ENCODE data around the gene RAPGEF6.
A peak's percentile ranks its signal among the peaks of the same experiment; 100 is the strongest.
"Not testable (repeated sequence)": the region's sequence is repeated elsewhere in the genome, so short reads cannot be mapped to it uniquely, and the experiment has no call there.

The RAPGEF6 gene

DNA sequence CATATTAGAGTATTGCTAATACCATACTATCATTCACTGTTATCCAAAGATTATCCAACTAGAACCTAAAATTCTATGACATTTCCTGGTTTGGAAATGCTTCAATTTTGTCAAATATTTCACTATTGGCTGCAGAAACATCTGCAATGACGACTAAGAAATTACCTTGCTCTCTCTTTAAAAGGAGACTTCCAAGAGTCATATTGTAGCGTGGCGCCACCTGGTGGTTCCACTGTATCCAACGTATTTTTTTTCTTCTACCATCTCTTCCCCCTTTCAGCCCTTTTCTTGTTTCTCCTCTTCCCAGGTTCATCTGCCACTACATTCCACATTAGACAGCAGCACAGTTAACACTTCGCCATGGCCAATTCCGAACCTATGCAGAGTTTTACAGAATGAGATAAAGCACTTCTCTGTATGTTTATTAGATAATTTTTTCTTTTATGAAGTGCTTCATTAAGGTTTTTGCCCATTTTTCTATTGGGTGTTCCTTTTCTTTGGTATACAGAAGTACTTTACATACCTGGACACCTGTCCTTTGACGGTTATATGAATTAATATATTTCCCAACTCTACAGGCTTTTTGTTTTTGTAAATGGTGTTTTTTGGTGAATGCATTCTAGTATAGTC lies 217.7 kb downstream of the RAPGEF6 start:
- no peak for DNase-seq

DNA sequence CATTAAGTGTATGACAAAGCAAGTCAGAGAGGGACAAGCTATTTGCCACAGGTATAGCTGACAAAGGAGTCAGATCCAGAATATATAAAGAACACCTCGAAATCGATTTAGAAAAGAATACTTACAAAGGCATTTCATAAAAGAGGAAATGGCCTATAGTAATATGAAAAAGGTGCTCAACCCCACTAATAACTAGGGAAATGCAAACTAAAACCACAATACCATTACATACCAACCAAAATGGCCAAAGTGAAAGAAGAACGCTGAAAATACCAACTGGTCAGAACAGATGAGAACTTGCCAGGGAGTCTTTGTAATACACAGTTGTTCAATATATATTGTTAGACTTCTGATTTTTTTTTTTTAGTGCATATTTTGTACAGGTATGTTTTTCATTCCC lies 218.3 kb downstream of the RAPGEF6 start:
- no peak for DNase-seq

DNA sequence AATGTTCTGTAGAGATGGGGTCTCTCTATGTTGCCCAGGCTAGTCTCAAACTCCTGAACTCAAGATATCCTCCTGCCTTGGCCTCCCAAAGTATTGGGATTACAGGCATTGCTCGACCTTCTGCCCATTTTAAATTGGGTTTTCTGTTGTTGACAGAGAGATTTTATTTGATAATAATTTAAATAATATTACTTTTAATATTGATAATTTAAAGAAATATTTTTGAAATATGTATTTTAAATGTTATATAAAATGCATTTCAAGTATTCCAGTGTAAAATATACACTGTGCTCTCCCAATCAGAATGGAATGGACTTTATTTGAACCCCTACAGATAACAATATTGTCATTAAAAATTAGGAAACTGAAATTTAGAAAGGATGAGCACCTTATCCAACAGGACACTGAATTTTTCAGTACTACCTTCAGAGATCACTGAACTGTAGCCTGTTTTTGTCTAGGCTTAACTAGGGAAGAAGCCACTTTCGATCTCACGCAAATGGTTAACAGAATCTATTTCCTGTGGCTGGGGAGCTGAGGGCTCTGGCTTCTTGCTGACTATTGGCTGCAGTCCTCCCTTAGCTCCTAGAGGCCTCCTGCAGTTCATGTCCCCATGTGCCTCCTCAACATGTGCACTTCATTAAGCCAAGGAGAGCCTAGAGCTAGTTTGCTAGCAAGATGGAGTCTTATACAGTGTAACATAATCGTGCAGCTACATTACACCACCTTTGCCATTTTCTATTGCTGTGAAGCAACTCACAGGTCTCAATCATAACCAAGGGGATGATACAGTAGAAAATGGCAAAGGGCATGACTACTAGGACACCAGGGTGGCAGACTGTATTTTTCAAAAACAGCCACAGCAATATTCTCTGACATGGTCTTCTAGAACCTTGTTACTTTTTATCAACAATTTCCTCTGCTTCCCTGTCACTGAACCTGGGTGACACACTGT lies 221.1 kb downstream of the RAPGEF6 start:
- no peak for DNase-seq

DNA sequence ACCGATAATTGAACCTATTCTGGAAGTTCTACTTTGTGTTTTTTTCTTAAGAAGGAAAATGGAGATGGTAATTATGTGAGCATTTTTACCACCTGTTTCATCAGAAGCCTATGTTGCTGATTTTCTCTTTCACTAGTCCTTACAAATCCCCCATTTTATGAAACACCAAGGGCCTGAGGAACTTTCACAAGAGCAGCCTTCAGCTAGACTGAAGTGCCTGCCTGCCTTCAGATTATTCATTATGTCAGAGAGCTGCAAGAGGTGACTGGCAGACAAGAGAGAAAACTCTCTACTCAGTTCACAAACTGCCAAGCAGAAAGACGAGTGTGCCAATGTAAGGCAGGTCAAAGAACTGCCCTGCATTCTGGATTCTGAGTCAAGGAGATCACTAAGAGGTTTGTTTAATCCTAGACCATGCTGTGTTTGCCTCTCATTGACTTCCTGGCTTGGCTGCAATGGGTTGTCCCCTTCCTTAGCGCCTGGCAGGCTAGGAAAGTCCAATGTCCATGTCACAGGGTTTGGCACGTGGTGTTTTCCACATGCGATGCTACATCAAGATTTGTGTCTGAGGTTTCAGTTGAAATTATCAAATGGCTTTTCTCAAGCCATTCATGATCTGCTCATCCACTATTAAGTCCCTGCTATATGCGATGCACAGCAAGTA lies 227.9 kb downstream of the RAPGEF6 start:
- no peak for DNase-seq

DNA sequence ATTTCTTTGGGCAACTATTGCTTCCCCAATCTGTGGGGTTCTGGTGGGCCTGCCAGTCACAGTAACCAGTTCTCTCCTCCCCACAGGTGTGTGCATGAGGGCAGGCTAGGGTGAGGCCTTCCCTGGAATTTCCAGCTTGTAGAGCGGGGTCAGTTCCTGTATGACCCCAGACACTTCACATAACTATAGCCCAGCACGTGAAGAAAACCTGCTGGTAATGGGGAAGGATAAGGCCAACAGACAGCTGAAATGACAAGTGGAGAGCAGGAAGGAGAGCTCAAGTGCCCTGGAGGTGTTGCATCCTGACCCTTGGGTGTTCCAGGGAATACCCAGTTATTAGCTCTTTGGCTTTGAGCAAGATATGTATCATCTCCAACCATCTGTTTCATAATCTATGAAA lies 229.0 kb downstream of the RAPGEF6 start:
- DNase-seq: no peak

DNA sequence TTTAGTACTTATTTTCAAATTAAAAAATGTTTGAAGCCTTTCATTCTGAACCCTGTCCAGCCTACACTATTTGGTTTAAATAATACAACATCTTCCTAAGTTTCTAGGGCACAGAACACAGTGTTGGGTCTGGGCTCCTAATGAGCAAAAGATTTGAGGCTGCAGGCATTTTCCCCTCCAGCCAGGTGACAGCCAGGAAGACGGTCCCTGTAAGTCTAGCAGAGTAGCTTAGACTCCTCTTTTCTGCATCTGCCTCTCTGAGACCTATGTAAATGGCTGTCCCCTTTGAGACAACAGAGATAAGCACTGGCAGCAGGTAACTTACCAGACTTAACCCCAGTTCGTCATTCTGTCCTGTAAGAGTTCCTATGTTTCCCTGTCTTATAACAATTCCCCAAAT lies 229.4 kb downstream of the RAPGEF6 start:
- DNase-seq: no peak

DNA sequence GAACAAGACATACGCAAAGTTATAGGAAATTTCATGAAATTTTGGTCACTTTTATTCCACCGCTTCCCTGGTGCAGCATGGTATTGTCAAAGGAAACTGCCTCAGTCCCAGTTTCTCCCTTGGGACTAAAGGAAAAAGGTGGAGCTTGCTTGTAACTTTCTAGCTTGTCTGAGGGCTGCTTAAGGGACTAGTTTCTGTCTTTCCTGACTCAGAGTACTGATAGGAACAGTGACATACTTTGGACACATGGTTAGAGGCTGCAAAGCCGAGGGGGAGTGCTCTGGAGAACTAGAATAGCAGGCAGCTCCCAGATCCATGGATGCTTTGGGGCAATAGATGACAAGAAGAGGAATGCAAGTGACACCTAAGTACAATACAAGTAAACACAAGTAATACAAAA lies 234.4 kb downstream of the RAPGEF6 start:
- DNase-seq: no peak

DNA sequence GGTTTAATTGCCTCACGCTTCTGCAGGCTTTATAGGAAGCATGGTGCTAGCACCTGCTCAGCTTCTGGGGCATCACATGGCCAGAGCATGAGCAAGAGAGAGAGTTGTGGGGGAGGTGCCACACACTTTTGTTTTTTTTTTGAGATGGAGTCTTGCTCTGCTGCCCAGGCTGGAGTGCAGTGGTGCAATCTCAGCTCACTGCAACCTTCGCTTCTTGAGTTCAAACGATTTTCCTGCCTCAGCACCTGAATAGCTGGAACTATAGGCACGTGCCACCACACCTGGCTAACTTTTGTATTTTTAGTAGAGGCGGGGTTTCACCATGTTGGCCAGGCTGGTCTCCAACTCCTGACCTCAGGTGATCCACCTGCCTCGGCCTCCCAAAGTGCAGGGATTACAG lies 236.0 kb downstream of the RAPGEF6 start:
- not testable (repeated sequence) for DNase-seq

DNA sequence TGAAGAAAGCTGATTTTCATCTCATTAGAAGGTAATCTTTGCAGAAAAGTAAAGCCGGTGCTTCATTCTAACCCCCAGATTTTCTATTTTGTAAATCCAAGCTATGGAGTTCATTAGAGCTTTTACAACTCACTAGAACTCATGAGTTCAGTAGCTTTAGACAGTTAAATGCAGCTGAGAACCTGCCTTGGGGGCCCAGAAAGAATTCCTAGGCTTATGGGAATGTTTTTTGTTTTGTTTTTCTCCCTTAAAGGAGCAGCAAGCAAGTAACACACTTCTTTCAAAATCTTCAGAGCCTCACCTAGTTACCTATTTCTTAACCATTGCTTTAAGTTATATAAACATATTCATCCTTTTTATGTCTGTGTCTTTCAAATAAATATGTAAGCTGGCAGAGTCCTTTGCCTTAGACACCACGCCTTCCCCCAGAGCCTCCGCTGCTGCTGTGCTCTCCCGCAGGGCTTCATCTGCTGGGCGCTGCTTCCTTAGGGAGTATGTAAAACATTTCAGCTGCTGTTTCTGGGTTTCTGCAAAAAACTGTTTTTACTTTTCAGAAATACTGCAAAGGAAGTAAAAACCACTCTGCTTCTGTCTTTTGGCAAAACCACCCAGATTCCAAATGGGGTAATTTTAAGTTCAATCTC lies 238.3 kb downstream of the RAPGEF6 start:
- no peak for DNase-seq

DNA sequence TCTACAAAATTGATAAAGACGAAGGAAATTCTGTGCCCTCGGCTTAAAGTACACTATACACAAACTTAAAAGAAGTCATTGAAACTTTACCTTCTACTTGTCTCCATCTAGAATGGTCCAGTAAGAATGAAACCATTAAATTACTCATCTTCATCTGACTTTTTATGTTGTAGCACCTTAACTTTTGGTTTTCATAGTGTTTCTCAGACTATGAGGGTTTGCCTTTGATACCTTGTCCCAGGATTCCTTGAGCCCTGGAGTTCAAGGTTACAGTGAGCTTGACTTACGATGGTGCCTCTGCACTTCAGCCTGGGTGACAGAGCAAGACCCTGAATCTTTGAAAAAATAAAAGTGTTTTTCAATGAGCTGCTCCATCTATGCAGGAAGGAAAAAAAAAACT lies 239.0 kb downstream of the RAPGEF6 start:
- no peak for DNase-seq

DNA sequence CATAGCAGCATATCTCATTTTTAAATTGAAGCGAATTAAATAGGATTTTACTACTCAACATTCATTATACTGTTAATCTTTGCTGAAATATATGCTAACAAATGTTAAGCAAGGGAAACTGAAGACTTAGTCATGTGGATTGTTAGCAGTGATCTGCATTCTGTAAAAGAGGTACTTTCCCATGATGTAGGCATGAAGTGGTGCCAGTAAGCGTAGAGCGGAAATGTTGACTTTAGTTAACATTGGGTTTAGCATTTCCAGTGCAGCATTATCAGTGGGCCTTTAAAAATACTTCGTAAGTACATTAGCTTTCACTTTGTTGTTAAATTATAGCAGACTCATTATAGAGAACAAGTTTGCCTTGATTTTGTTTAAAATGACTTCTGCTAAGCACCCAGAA lies 240.9 kb downstream of the RAPGEF6 start:
- DNase-seq: no peak

DNA sequence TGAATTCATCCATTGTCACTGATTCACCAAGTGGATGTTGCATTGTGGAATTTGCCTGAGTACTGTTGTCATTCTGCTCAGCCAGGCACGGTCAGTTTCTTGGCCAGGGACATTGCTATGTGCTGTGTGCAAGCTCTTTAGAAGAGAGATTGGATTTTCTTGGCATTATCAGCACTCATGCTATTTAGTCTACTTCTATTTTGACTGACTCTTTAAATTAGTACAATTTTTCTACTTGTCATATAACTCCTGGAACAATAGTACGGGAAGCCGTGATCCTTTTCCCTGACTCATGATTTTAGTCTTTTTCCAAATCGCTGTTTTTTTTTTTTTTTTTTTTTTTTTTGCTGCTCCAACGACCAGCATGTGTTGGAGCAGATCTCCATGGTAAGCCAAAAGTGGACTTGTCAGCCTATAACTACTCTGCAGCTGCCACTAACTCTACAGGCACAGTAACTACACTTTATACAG lies 241.5 kb downstream of the RAPGEF6 start:
- DNase-seq: no peak

DNA sequence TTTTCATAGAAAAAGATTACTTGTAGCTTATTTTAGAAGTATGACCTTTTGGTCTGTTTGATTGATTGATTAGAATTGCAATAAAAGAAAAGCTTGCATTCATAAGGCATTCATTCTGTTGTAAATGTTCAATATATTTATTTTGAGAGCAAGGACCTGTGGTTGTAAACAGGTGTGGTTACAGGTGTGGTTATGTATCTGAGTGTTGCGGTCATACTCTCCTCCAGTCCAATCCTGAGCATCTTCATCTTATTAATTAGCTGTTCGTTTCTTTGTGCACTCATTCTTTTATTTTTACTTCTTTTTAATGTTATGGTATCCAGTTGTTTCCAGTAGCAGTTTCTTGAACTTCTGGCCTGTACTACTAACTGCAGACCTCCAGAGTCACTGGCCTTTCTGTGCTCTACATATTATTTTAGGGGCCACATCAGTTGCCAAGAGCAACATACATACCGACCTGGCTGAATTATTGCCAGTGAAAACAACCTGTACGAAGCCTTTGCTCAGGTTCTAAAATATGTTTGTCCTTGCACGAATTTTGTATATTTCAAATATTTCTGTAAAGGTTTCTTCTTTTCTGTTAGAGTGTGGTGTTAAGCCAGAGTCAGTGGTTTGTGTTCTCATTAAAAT lies 242.4 kb downstream of the RAPGEF6 start:
- no peak for DNase-seq

DNA sequence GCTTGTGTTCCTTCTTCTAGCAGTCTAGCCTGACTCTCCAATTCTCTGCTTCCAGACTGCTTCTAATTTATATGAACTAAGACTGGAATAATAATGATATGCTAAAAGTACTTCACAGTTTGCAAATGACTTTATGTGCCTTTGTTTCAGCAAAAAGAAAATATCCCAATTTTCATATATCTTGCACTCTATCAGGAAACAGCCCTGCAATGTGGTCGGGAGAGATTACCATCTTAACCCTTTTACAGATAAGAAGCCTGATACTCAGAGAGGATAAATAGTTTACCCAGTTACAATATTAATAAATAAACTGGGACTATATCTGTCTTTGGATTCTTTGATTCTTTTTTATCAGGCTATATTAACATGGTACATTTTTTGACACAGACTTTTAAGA lies 245.2 kb downstream of the RAPGEF6 start:
- no peak for DNase-seq

DNA sequence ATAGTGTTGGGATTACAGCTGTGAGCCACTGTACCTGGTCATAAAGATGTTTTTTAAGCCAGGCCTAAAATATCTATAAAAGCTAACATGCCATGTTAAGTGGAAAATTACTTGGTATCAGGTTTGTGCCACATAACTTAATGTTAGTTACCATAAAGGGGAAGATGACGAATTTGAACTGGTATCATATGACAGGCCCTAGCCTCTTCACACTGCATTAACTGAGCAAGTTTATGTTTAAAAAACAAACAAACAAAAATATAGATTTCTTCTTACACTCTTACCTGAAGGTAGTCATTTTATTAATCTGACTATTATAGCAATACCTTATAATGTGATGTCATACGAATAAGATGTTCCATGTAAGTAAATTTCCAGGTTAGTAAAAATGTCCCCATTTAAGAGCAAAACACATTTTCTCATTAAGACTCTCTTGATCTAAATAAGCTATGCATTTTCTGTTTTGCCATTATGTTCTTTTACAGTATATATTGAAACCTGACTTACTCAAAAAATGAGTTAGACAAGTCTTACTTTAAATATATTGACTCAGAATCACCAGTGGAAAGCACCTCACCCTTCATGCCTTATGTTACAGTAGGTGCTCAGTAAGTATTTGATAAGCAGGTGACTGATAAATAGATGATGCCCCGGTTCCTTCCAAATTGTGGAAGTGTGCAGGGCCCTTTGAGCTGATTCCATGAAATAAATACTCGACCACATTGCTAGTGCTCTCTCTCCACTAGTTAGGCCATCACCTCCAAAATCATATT lies 245.7 kb downstream of the RAPGEF6 start:
- DNase-seq: no peak

DNA sequence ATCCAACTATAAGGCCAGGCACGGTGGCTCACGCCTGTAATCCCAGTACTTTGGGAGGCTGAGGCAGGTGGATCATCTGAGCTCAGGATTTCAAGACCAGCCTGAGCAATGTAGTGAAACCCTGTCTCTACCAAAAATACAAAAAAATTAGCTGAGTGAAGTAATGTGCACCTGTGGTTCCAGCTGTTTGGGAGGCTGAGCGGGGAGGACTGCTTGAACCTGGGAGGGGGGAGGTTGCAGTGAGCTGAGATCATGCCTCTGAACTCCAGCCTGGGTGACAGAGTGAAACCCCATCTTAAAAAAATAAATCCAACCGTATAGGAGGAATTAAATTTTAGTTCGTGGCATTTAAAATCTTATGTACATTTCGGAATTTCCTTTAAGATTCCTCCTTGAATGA lies 247.8 kb downstream of the RAPGEF6 start:
- DNase-seq: no peak

DNA sequence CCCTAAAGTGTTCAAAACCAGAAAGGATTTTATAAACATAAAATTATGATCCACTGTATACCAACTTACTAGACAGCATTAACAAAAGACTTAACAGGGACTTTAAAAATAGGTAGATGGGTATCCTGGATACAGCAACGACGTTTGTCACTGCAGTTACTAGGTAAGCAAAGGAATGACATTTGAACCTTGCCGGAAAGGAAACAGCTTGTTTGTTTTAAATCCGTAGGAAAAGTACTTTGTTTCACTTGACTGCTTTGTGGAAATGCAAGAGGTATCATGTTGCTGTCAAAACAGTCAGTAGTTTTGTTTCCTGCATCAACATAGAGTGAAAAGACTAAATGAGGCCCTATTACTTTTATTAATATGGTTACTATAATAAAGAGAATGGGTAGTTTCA lies 248.2 kb downstream of the RAPGEF6 start:
- DNase-seq: peak; percentile 1

DNA sequence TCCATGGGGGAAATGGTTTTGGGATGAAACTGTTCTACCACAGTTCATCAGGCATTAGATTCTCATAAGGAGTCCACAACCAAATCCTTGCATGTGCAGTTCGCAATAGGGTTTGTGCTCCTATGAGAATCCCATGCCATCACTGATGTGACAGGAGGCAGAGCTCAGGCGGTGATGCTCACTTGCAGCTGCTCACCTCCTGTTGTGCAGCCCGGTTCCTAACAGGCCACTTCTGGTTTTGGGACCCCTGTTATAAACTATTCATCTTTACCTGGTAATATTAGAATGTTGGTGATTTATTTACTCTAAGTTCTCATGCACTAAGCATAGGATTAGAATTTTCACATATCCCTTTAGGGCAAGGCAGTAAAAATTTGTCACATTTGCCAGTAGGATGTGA lies 248.9 kb downstream of the RAPGEF6 start:
- DNase-seq: no peak

DNA sequence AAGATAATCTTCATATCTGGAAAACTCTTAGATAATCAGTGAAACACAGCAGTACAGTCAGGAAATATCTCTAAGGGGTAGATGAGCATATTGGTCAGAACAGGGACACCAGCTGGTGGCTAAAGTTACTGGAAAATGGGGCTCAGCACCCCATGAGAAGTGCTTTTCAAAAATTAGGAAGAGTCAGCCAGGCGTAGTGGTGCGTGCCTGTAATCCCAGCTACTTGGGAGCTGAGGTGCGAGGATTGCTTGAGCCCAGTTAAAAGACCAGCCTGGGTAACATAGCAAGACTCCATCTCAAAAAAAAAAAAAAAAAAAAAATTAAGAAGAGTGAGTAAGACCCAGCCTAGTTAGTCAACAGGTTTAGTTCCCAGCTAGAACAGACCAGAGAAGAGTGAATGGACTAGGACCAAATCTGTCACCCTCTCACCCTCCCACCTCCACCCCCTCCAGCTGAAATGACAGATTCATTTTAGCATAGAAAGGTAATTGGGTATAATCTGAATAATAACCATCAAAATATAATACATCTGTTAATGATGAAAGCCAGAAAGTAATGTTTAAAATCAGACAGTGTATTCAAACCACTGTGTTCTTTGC lies 250.3 kb downstream of the RAPGEF6 start:
- DNase-seq: no peak

DNA sequence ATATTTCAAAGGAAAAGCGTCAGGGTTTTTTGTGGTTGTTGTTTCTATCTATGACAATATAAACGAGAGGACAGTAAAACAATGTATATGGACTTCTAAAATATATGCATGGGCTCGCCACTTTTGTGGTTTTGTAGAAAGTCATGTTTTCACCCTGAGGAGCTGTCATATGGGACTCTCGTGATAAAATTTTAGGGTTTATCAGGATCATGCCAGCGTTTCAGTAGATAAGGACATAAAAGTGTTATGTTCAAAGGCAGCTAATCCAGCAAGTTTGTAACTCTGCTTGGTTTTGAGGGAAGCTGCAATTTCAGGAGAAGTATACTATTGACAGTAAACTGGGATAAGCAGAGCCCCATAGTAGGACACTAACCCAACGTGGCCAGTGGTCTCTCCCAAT lies 250.9 kb downstream of the RAPGEF6 start:
- no peak for DNase-seq

All from NCI-H1417 treated with DMSO at 0.1 percent for 48 hours (cell line).